ENCODE data around the gene ATP13A1.
A peak's percentile ranks its signal among the peaks of the same experiment; 100 is the strongest.

Gene ATP13A1

DNA sequence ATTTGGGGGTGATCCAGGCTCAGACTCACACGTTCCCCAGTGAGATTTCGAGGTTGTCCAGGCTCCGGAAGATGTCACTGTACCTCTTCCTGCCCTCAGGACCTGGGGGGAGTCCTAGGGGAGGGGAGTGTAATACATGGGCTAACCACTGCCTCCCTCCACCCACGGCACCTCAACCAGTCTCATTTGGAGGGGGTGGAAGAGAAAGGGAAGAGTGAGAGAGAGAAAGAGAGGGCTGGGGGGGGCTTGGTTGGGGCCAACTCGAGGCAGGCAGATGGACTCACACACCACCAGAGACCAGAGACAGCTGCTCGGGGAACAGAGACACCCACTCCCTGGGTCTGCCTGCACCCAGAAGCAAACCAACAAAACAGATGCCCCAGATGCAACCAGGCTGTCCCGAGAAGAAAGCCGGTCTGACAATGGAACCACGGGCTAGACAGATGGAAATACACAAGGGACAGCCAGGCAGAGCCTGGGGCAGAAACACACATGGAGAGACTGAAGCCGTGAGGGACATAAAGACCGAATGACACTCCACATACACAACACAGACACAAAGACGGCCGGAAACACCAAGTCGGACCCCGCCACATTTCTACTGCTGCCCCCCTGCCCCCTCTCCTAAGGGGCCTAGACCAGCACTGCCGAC, 20.8 kb downstream of the ATP13A1 start:
- peak in 1 of 2 experiments; percentile 27 for DNase-seq

GRCh38 chr19:19637523-19638251, 25.8 kb downstream of the ATP13A1 start:
- no peak for DNase-seq

GRCh38 chr19:19637186-19637522, 26.3 kb downstream of the ATP13A1 start:
- no peak for DNase-seq

DNA sequence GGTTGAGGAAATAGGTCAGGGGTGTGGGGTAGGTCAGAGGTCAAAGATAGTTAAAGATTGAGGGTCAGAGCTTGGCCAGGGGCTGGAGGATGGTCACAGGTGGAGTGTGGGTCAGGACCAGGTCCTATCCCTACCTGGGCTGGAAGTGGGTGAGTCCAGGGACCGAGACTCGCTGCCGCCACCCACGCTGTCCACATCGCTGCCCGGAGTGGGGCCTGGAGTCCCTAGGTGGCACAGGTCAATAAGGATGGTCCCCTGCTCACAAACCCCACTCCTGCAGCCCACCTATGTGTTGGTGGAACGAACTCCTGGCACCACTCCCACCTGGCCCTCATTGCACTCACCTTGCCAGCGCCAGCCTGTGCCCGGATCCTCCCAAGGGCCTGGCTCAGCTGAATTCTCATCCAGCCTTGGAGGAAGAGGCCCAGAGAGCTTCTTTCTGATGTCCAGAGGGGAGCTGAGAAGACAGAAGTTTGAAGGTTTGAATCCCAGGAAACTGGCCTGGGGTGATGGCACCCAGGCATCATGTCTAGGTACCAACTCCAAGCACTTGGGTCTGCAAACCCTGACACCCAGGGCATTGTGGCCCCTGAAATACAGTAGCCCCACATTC, 26.8 kb downstream of the ATP13A1 start:
- no peak for DNase-seq

- DNase-seq: no peak
Observed at GRCh38 chr19:19635313-19635702, 28.2 kb downstream of the ATP13A1 start.

- no peak for DNase-seq
Observed at GRCh38 chr19:19634516-19635312, 28.8 kb downstream of the ATP13A1 start.

GRCh38 chr19:19633711-19634515, 29.6 kb downstream of the ATP13A1 start:
- DNase-seq: no peak

DNA sequence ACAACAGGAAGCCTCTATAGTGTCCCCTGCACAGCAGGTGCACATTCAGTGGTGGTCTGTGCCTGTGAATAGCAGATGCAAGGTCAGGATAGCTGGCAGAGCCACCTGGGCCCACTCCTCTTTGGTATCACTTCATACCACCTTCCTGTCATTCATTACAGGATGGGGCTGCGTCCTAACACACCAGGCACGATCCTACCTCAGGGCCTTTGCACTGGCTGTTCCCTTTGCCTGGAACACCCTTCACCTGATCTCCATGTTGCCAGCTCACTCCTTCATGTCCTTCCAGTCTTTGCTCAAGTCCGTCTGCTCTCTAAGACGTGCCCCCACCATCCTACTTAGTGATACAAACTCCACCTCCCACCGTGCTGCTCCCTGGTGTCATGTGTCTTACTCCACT, 30.8 kb downstream of the ATP13A1 start:
- DNase-seq: no peak

DNA sequence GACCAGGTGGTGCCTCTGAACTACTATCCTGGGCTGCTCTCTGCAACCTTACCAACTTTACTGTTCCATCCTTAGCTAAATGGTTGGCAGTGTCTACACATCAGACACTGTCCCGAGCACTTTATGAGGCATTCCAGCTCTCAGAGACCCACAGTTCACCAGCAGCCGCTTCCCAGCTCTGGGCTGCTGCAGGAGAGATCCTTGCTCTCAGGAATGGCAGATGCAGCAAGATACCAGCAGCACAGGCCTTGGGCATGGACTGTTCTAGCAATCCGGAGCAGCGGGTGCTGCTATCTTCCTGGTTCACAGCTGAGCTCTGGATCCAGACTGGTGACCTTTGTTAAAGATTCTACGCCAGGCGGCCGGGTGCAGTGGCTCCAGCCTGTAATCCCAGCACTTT, 32.1 kb downstream of the ATP13A1 start:
- no peak for DNase-seq

- no peak for DNase-seq
Observed at GRCh38 chr19:19630426-19630825, 33.0 kb downstream of the ATP13A1 start.

DNA sequence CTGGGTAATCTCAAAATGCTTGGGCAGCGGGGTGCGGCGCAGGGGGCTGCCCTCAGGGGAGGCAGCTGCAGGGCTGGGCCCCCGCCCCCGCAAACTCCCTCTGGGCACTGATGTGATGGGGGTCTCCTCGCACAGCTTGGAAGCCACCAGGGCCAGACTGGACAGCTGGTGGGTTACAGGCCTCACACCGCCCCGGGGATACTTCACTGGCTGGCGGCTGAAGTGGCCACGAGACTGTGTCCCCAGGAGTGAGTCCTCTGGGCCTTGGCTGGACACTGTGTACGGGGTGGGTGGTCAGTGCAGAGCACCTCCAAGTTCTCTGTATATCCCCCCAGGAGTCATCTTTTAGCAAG, 33.4 kb downstream of the ATP13A1 start:
- no peak for DNase-seq

GRCh38 chr19:19628501-19629134, 34.9 kb downstream of the ATP13A1 start:
- peak in 1 of 2 experiments; percentile 74 for DNase-seq

DNA sequence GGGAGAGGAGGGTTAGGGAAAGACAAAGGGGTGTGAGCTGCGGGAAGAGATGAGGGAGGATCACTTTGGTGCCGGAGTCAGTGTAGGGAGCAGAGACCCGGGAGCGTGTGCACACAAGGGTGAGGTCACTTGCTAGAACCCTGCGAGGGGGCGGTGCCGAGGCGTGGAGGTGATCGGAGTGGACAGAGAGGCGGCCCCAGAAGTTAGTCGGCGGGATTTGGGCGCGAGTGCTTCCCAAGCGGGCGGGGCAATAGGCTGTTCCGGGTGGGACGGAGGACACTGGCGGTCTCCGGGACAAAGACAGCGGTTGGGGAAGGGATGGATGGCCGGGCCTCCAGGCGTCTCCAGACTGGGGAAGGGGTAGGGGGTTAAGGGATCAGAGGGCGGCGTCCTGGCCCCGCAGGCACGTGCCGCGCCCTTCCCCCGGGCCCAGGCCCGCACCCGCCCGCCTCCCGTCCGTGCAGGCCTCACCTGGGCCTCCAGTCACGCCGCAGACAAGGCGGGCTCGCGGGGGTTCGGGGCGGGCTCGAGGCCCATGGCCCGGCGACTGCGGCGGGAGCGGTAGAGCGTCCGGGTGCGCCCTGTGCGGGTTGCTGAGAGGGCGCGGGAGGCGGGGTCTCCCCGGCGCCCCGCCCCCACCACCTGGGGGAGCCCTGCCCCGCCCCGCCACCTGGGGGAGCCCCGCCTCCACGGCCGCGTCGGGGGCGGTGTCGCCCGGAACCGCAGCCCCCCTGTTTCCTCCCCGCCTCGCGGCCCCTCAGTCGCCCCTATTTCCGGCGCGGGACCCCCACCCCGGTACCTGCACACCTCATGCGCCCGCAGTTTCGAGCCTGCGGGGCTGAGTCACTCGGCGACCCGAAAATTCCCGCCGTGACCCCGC, 35.6 kb downstream of the ATP13A1 start, which contains the start of gene LPAR2:
LPAR2 (minus strand) TSS at position 600 of the 880 bp plus-strand sequence. CDS start 945 bp downstream, outside the sequence.
- peak in 1 of 2 experiments; percentile 64 for DNase-seq

- DNase-seq: no peak
Observed at GRCh38 chr19:19626516-19627472, 36.7 kb downstream of the ATP13A1 start.

DNA sequence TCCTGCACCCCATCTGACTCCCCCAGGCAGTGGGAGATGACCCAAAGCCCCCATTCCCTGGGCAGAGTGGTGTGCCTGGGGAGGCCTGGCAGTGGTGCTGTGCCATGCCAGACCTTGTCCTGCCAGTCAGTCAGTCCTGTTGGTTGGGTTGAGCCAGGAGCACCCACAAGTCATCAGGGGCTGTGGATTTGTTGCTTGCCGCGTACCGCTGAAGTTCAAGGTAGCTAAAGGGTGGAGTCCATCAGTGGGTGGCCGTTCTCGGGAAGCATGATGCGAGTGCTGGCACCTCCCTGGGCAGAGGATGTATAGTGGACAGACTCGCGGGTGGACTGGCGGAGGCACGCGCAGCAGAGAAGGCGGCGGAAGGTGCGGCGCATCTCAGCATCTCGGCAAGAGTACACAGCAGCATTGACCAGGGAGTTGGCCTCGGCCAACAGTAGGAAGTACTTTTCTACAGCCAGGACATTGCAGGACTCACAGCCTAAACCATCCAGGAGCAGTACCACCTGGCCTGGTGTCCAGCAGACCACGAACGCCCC, 39.4 kb downstream of the ATP13A1 start:
- DNase-seq: no peak

DNA sequence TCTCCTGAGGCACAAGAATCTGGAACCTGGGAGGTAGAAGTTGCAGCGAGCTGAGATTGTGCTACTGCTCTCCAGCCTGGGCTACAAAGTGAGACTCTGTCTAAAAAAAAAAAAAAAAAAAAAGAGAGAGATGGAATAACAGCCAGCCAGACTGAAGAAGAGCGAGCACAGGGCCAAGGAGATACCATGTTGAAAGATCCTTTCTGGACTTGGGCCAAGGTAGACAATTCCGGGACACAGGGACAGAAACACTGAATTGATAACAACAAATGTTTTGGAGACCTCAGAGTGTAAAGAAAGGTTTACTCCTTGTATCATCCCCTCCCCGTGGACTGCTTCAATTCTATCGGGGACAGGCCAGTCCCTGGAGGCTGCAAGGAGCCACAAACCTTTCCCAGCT, 40.1 kb downstream of the ATP13A1 start:
- DNase-seq: no peak

DNA sequence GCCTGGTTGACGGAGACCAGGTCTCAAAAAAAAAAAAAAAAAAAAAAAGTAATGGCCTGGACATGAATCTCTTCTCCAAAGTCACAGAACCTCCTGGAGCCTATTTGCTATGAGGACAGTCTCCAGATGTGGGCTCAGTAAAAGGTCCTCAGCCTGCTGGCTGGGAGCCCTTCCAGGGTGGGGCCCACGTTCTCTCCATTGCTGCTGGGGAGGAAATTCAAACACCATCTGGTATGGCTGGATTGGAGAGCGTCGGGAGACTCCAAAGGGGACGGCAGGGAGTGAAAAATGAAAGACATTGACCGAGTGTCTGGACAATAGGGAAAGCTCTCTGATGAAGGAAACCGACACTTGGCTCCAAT, 43.6 kb downstream of the ATP13A1 start:
- no peak for DNase-seq

DNA sequence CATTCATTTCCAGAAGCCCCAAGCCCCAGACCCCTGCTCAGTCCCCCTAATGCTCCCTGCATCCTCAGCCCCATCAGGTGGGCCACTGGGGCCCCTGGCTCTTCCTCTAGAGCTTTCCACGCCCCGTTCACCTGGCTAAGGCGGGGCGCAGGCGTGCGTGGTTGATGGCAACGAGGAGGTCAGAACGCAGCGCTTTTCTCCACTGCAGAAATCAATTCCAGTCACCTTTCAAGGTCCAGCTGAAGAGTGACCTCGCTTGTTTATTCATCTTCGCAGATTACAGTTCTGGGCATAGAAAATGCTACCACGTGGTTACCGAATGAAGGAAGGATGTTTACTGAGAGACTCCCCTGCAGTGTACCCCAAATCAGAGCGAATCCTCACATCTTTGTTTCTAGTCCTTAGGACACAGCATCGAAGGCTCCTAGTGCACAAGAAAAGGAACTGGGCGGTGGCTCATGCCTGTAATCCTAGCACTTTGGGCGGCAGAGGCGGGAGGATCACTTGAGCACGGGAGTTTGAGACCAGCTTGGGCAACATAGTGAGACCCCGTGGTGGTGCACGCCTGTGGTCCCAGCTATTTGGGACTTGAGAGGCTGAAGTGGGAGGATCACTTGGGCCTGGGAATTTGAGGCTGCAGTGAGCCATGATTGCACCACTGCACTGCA, 44.2 kb downstream of the ATP13A1 start:
- no peak for DNase-seq
